Mucosa of rectum (tissue), 2 donors: ENCODE measurements around the gene MMP17.
"Not testable (repeated sequence)": the region's sequence is repeated elsewhere in the genome, so short reads cannot be mapped to it uniquely, and the experiment has no call there.

Experiments used
- H3K27ac ChIP-seq, 2 donors: one replicate each; pipeline ENCODE4 v1.7.0; 2013; ENCODE audit warnings: inconsistent platforms in 2 of 2, low read depth in 2 of 2, low read length in 2 of 2
- H3K27me3 ChIP-seq, 2 donors: one replicate each; pipeline ENCODE4 v1.7.0; 2013; ENCODE audit warnings: low read length in 2 of 2; ENCODE audit not compliant: control insufficient read depth in 2 of 2, insufficient read depth in 2 of 2
- H3K36me3 ChIP-seq, 2 donors: one replicate each; pipeline ENCODE4 v1.7.0; 2013; ENCODE audit warnings: low read length in 2 of 2; ENCODE audit not compliant: control insufficient read depth in 2 of 2, insufficient read depth in 2 of 2
- H3K4me1 ChIP-seq, 2 donors: one replicate each; pipeline ENCODE4 v1.7.0; 2013; ENCODE audit warnings: low read length in 2 of 2, mild to moderate bottlenecking in 1 of 2; ENCODE audit not compliant: control insufficient read depth in 2 of 2, insufficient read depth in 2 of 2
- H3K4me3 ChIP-seq, 2 donors: one replicate each; pipeline ENCODE4 v1.7.0; 2013; ENCODE audit warnings: low read length in 2 of 2
- H3K9ac ChIP-seq, 2 donors: one replicate each; pipeline ENCODE4 v1.7.0; 2013; ENCODE audit warnings: low read length in 2 of 2, low read depth in 1 of 2, mild to moderate bottlenecking in 1 of 2
- H3K9me3 ChIP-seq, 2 donors: one replicate each; pipeline ENCODE4 v1.7.0; 2013; ENCODE audit warnings: low read length in 2 of 2; ENCODE audit not compliant: control insufficient read depth in 2 of 2
- donor health status: healthy.
- donor health status: Normal muscosa, but diverticular disease.

MMP17 gene

GRCh38 chr12:131874972-131875371, 46.8 kb downstream of the MMP17 start:
- H3K27me3 ChIP-seq, H3K9ac ChIP-seq, H3K4me3 ChIP-seq, H3K27ac ChIP-seq, H3K36me3 ChIP-seq, H3K4me1 ChIP-seq, H3K9me3 ChIP-seq: not testable (repeated sequence)

GRCh38 chr12:131877216-131877615, 49.0 kb downstream of the MMP17 start:
- not testable (repeated sequence) for H3K36me3 ChIP-seq, H3K9ac ChIP-seq, H3K27ac ChIP-seq, H3K27me3 ChIP-seq, H3K4me1 ChIP-seq, H3K9me3 ChIP-seq, H3K4me3 ChIP-seq

GRCh38 chr12:131878436-131878835, 50.2 kb downstream of the MMP17 start:
- H3K4me3 ChIP-seq, H3K4me1 ChIP-seq, H3K9ac ChIP-seq, H3K27me3 ChIP-seq, H3K27ac ChIP-seq, H3K36me3 ChIP-seq, H3K9me3 ChIP-seq: not testable (repeated sequence)

GRCh38 chr12:131882804-131883520, 54.8 kb downstream of the MMP17 start:
- no peak overlapping the region for H3K9ac ChIP-seq
- H3K9me3 ChIP-seq, result no peaks in the 10 kb centered on the region
- no peak overlapping the region for H3K27ac ChIP-seq
- no peaks in the 10 kb centered on the region for H3K36me3 ChIP-seq
- H3K27me3 ChIP-seq, result no peaks in the 10 kb centered on the region
- H3K4me1 ChIP-seq, result no peaks in the 10 kb centered on the region
- H3K4me3 ChIP-seq, result no peak overlapping the region

GRCh38 chr12:131883521-131883900, 55.3 kb downstream of the MMP17 start:
- Histone ChIP-seq H3K27ac (no peak overlapping the region), H3K4me1 (no peaks in the 10 kb centered on the region), H3K4me3 (no peak overlapping the region), H3K9ac (no peak overlapping the region), H3K9me3 (no peaks in the 10 kb centered on the region), H3K36me3 (no peaks in the 10 kb centered on the region), H3K27me3 (no peaks in the 10 kb centered on the region)

- H3K27ac ChIP-seq, H3K36me3 ChIP-seq, H3K9me3 ChIP-seq, H3K4me3 ChIP-seq, H3K9ac ChIP-seq, H3K27me3 ChIP-seq, H3K4me1 ChIP-seq: not testable (repeated sequence)
Observed at GRCh38 chr12:131885076-131885475, 56.9 kb downstream of the MMP17 start.

- Histone ChIP-seq H3K36me3 (no peaks in the 10 kb centered on the region), H3K27ac (no peak overlapping the region), H3K27me3 (peaks cover 2 to 5% of the 10 kb centered on the region in 2 donors)
Observed at GRCh38 chr12:131885543-131886057, 57.4 kb downstream of the MMP17 start.

GRCh38 chr12:131891722-131892121, 63.5 kb downstream of the MMP17 start:
- H3K27ac ChIP-seq, H3K9ac ChIP-seq, H3K36me3 ChIP-seq, H3K27me3 ChIP-seq, H3K9me3 ChIP-seq, H3K4me3 ChIP-seq: not testable (repeated sequence)
- peaks cover 13 to 14% of the 10 kb centered on the region in 2 donors for H3K4me1 ChIP-seq

More at GRCh38 chr12:131885543-131886057, 57.4 kb downstream of the MMP17 start:
- Histone ChIP-seq H3K9me3 (no peaks in the 10 kb centered on the region), H3K4me3 (no peak overlapping the region), H3K4me1 (no peaks in the 10 kb centered on the region), H3K9ac (no peak overlapping the region)

GRCh38 chr12:131892711-131893604, 64.8 kb downstream of the MMP17 start:
- Histone ChIP-seq H3K9ac (no peak overlapping the region), H3K4me3 (no peak overlapping the region), H3K36me3 (peaks cover 0 to 4% of the 10 kb centered on the region in 2 donors), H3K27me3 (peaks cover 2 to 5% of the 10 kb centered on the region in 2 donors), H3K9me3 (no peaks in the 10 kb centered on the region), H3K4me1 (peaks cover 18 to 19% of the 10 kb centered on the region in 2 donors), H3K27ac (no peak overlapping the region)

GRCh38 chr12:131893605-131894312, 65.6 kb downstream of the MMP17 start:
- Histone ChIP-seq H3K4me3 (peak overlapping the region in 1 of 2 donors; percentile 35), H3K9me3 (no peaks in the 10 kb centered on the region), H3K27ac (no peak overlapping the region), H3K9ac (no peak overlapping the region), H3K36me3 (peaks cover 0 to 4% of the 10 kb centered on the region in 2 donors), H3K27me3 (peaks cover 2 to 5% of the 10 kb centered on the region in 2 donors), H3K4me1 (peaks cover 18 to 19% of the 10 kb centered on the region in 2 donors)
